GM12878 (cell line): Measurements from ENCODE around the gene CST6. TPM values are rescaled to one million over a fixed set of nuclear protein-coding genes. Genes with fewer than 3 reads are reported as not detected.
A peak's percentile ranks its signal among the peaks of the same experiment; 100 is the strongest.

Experiments used
- ATAC-seq: fragments of 200-7000 bp; cut with Tn5 transposase; 3 replicates; pipeline ENCODE4 v1.9.1; 2020; ENCODE audit warnings: mild to moderate bottlenecking, moderate library complexity
- BruUV-seq: library from RNA; stranded (reverse); fragments of 400-500 nt; replicated peaks from 2 replicates; lab custom pipeline; 2021; lab: Mats Ljungman, UMichigan
- CTCF ChIA-PET: fragments of 300-600 bp; sonication (Branson Sonifier 250); formaldehyde crosslinking; extraction: SDS; loops from one replicate; lab custom pipeline; 2021; ENCODE audit warnings: inconsistent platforms; lab: Yijun Ruan, JAX
- POLR2A ChIA-PET: fragments of 350-600 bp; formaldehyde crosslinking; extraction: SDS; loops from one replicate; lab custom pipeline; 2021; ENCODE audit warnings: inconsistent platforms; lab: Charles Lee
- RAD21 ChIA-PET: fragments of 300-600 bp; sonication (Branson Sonifier 250); formaldehyde crosslinking; loops from one replicate; lab custom pipeline; 2023; ENCODE audit warnings: antibody characterized with exemption; ENCODE audit not compliant: unreplicated experiment; lab: Charles Lee
- SMC1A ChIA-PET: fragments of 300-600 bp; sonication (Branson Sonifier 250); formaldehyde crosslinking; loops from one replicate; lab custom pipeline; 2023; ENCODE audit not compliant: unreplicated experiment, uncharacterized antibody; lab: Charles Lee
- DNase-seq: peaks from one replicate; pipeline ENCODE4 v3.0.0-alpha.2; 2011; ENCODE audit warnings: low read depth, low spot score
- FAIRE-seq: peaks from 3 replicates; lab custom pipeline; 2011; peaks lifted over from hg19 to GRCh38; lab: Jason Lieb, UNC
- H2AFZ ChIP-seq: 2 replicates; pipeline ENCODE4 v1.6.0; 2011; ENCODE audit warnings: low read depth, low read length, control low read depth; ENCODE audit not compliant: control insufficient read depth
- H3K27ac ChIP-seq: 2 replicates; pipeline ENCODE4 v1.5.1; 2011; ENCODE audit warnings: control low read depth; ENCODE audit not compliant: control insufficient read depth, insufficient read depth
- H3K27me3 ChIP-seq, 2 experiments: replicated peaks in 1 of 2; 2 replicates each; pipeline versions ENCODE4 v1.6.0 to v1.6.1; 2011; ENCODE audit warnings: low read length in 1 of 2; ENCODE audit not compliant: control insufficient read depth in 2 of 2, insufficient read depth in 2 of 2
- H3K36me3 ChIP-seq, 2 experiments: 2 replicates each; pipeline ENCODE4 v1.5.1; 2011; ENCODE audit warnings: low read length in 1 of 2; ENCODE audit not compliant: control insufficient read depth in 2 of 2, insufficient read depth in 2 of 2
- H3K4me1 ChIP-seq: 2 replicates; pipeline ENCODE4 v1.6.1; 2011; ENCODE audit warnings: mild to moderate bottlenecking, low read length, moderate library complexity, mixed read lengths; ENCODE audit not compliant: control insufficient read depth, insufficient read depth
- H3K4me2 ChIP-seq: 2 replicates; pipeline ENCODE4 v1.6.0; 2011; ENCODE audit warnings: control low read depth; ENCODE audit not compliant: control insufficient read depth, insufficient read depth
- H3K4me3 ChIP-seq: fragments of 200-600 bp; sonication (generic); 2 replicates; pipeline ENCODE4 v1.5.1; 2016
- H3K79me2 ChIP-seq: 2 replicates; pipeline ENCODE4 v1.6.0; 2011; ENCODE audit warnings: low read length; ENCODE audit not compliant: control insufficient read depth, insufficient read depth
- H3K9ac ChIP-seq: 2 replicates; pipeline ENCODE4 v1.8.0; 2011; ENCODE audit warnings: low read length, control low read depth, mixed read lengths; ENCODE audit not compliant: control insufficient read depth, insufficient read depth
- H3K9me3 ChIP-seq: replicated peaks from 3 replicates; pipeline ENCODE4 v1.5.1; 2011; ENCODE audit warnings: mild to moderate bottlenecking, low read length; ENCODE audit not compliant: control insufficient read depth, insufficient read depth
- H4K20me1 ChIP-seq: 2 replicates; pipeline ENCODE4 v1.6.0; 2011; ENCODE audit not compliant: control insufficient read depth, insufficient read depth
- ASH2L ChIP-seq: fragments of 300-600, 200-600 bp; sonication (generic); IDR thresholded peaks from 2 replicates; pipeline ENCODE4 v1.6.1; 2017; ENCODE audit warnings: low read depth, mild to moderate bottlenecking, borderline replicate concordance
- CHD1 ChIP-seq: IDR thresholded peaks from 2 replicates; pipeline ENCODE4 v1.6.1; 2012; ENCODE audit warnings: low read depth, low read length, improper control_type of control experiment
- KDM1A ChIP-seq: fragments of 200-600 bp; sonication (generic); IDR thresholded peaks from 2 replicates; pipeline ENCODE4 v1.6.1; 2016; ENCODE audit warnings: borderline replicate concordance
- MYC ChIP-seq: IDR thresholded peaks from 2 replicates; pipeline ENCODE4 v1.6.1; 2011; ENCODE audit warnings: mild to moderate bottlenecking, low read length, moderate library complexity, inconsistent platforms; ENCODE audit not compliant: insufficient read depth, insufficient replicate concordance, insufficient read length, severe bottlenecking
- POLR2A ChIP-seq: IDR thresholded peaks from 2 replicates; pipeline ENCODE4 v1.6.1; 2011; ENCODE audit warnings: low read depth, mild to moderate bottlenecking, low read length
- STAT3 ChIP-seq: IDR thresholded peaks from 2 replicates; pipeline ENCODE4 v1.6.1; 2011; ENCODE audit warnings: low read depth, low read length, improper control_type of control experiment
- WGBS: methylation state at CpG from one replicate; pipeline ENCODE4 v1.1.6; 2016; ENCODE audit warnings: low lambda C conversion rate; ENCODE audit not compliant: insufficient replicate concordance, insufficient coverage; ENCODE audit errors: missing lambda C conversion rate; 5-methylcytosine and 5-hydroxymethylcytosine counted together
- in situ Hi-C: fragments of 300-500 bp; cut with MboI; formaldehyde crosslinking; loops from 9 replicates; pipeline ENCODE4 v1.14.3; 2018; ENCODE audit warnings: mixed read lengths
- intact Hi-C: fragments of 100-400 bp; cut with micrococcal nuclease; formaldehyde crosslinking; loops from one replicate; pipeline ENCODE4 v1.14.2; 2022; ENCODE audit not compliant: unreplicated experiment
- polyA plus RNA-seq, 11 experiments: library from polyadenylated mRNA; depleted of rRNA in 4 of 11; unstranded in 6 of 11; stranded (reverse) in 5 of 11; fragments of >200 nt; fragmentation: Nextera tagmentation in 4 of 11; fragmentation: Illumina TruSeq in 1 of 11; extraction: Ambion mirVana in 4 of 11; extraction: Trizol in 1 of 11; gene quantifications; 1 replicate in 1 of 11; 2 replicates in 10 of 11; pipeline versions ENCODE4 v1.2.1 to v1.2.3, GENCODE V29; 2011 to 2016; ENCODE audit warnings: inconsistent platforms in 2 of 11, missing spikeins in 2 of 11, low read depth in 1 of 11
- total RNA-seq, 4 experiments: library from RNA; depleted of rRNA in 3 of 4; stranded (reverse); fragments of >200 nt in 3 of 4; fragmentation: Illumina TruSeq in 1 of 4; extraction: Trizol in 1 of 4; gene quantifications; 2 replicates each; pipeline versions ENCODE4 v1.2.1 to v1.2.3, GENCODE V29; 2013 to 2021
- TF ChIP-seq, protein P1 (sequence below): fragments of 450-650 bp; IDR thresholded peaks from 2 replicates; pipeline ENCODE4 v1.6.1; 2014; ENCODE audit warnings: mild to moderate bottlenecking
- TF ChIP-seq, protein P2 (sequence below): fragments of 450-650 bp; IDR thresholded peaks from 2 replicates; pipeline ENCODE4 v1.6.1; 2017; ENCODE audit warnings: antibody characterized with exemption, mild to moderate bottlenecking, moderate library complexity

The CST6 gene
- total and polyA plus RNA-seq, 10 of the 15 experiments (the other 5 are each of a cell fraction or from before 2014, with no cell fraction given), result not detected

GRCh38 chr11:65976216-65977176 is 35.3 kb upstream of the CST6 start:
- Histone ChIP-seq H2AFZ (no peak overlapping the region), H3K9me3 (no peaks in the 10 kb centered on the region), H3K36me3 (peaks cover 8 to 20% of the 10 kb centered on the region in 2 experiments; a peak in 3 of 4 replicates), H3K4me3 (no peak overlapping the region), H3K79me2 (no peaks in the 10 kb centered on the region), H3K4me2 (no peak overlapping the region), H3K27me3 (no peaks in the 10 kb centered on the region), H3K4me1 (no peaks in the 10 kb centered on the region), H4K20me1 (no peaks in the 10 kb centered on the region), H3K9ac (no peak overlapping the region), H3K27ac (no peak overlapping the region)
- RAD21 ChIA-PET, result no interaction called here
- no TSS peak for BruUV-seq
- in situ Hi-C loops, result no loop called here
- POLR2A ChIA-PET, result interaction anchor here (0.6 kb wide), 1 partner anchor 21 kb away, joined by 3 read pairs; no protein-coding TSS in a partner anchor
- WGBS, result 91% methylated on average over 43 of the region's 43 CpGs
- SMC1A ChIA-PET, result no interaction called here
- CTCF ChIA-PET, result interaction anchor here (0.6 kb wide), 1 partner anchor 92 kb away, joined by 3 read pairs; no protein-coding TSS in a partner anchor
- FAIRE-seq (no peak), DNase-seq (no peak), ATAC-seq (no peak)
- peak; percentile 31; the same call in 1 of the 2 replicates for TF ChIP-seq POLR2A
- TF ChIP-seq ASH2L, result no peak
- TF ChIP-seq, protein P1, sequence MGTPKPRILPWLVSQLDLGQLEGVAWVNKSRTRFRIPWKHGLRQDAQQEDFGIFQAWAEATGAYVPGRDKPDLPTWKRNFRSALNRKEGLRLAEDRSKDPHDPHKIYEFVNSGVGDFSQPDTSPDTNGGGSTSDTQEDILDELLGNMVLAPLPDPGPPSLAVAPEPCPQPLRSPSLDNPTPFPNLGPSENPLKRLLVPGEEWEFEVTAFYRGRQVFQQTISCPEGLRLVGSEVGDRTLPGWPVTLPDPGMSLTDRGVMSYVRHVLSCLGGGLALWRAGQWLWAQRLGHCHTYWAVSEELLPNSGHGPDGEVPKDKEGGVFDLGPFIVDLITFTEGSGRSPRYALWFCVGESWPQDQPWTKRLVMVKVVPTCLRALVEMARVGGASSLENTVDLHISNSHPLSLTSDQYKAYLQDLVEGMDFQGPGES, result no peak
- no peak for TF ChIP-seq CHD1
- TF ChIP-seq MYC, result no peak
- no peak for TF ChIP-seq KDM1A
- no peak for TF ChIP-seq STAT3
- TF ChIP-seq, protein P2, sequence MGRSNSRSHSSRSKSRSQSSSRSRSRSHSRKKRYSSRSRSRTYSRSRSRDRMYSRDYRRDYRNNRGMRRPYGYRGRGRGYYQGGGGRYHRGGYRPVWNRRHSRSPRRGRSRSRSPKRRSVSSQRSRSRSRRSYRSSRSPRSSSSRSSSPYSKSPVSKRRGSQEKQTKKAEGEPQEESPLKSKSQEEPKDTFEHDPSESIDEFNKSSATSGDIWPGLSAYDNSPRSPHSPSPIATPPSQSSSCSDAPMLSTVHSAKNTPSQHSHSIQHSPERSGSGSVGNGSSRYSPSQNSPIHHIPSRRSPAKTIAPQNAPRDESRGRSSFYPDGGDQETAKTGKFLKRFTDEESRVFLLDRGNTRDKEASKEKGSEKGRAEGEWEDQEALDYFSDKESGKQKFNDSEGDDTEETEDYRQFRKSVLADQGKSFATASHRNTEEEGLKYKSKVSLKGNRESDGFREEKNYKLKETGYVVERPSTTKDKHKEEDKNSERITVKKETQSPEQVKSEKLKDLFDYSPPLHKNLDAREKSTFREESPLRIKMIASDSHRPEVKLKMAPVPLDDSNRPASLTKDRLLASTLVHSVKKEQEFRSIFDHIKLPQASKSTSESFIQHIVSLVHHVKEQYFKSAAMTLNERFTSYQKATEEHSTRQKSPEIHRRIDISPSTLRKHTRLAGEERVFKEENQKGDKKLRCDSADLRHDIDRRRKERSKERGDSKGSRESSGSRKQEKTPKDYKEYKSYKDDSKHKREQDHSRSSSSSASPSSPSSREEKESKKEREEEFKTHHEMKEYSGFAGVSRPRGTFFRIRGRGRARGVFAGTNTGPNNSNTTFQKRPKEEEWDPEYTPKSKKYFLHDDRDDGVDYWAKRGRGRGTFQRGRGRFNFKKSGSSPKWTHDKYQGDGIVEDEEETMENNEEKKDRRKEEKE, result no peak
- intact Hi-C loops, result no loop called here
